Sigmoid colon (tissue), 4 donors: ENCODE data around the gene POLR2A.

Source experiments
- CTCF ChIP-seq, 4 experiments: fragments of 450-650 bp in 3 of 4; fragments of 200-600 bp in 1 of 4; IDR thresholded peaks; one replicate each; pipeline ENCODE4 v1.5.1; 2016 to 2019; ENCODE audit warnings: antibody characterized with exemption in 4 of 4, mild to moderate bottlenecking in 3 of 4, moderate library complexity in 2 of 4
- EP300 ChIP-seq, 4 donors: sonication (generic); formaldehyde crosslinking; IDR thresholded peaks; one replicate each; pipeline ENCODE4 v1.6.1; 2017; ENCODE audit warnings: antibody characterized with exemption in 4 of 4
- POLR2A ChIP-seq, 2 donors: fragments of 450-650 bp; IDR thresholded peaks; one replicate each; pipeline ENCODE4 v1.6.1; 2016; ENCODE audit warnings: antibody characterized with exemption in 2 of 2, mild to moderate bottlenecking in 2 of 2, moderate library complexity in 2 of 2
- POLR2AphosphoS5 ChIP-seq, 4 donors: sonication (generic); formaldehyde crosslinking; IDR thresholded peaks; one replicate each; pipeline ENCODE4 v1.6.1; 2017; ENCODE audit warnings: antibody characterized with exemption in 4 of 4

DNA sequence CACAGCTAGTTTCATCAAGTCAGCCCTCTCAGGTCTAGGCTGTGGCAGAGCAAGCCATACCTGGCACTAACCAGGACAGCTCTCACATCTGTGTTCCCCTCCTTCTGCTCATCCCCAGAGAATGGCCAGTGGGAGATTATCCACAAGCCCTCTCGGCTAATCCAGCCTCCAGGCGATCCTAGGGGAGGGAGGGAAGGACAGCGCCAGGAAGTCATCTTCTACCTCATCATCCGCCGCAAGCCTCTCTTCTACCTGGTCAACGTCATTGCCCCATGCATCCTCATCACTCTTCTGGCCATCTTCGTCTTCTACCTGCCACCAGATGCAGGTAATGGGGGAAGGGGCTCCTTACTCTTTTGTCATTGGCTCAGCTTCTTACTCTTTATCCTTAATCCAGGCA is 35.7 kb upstream of the POLR2A start:
- TF ChIP-seq POLR2A (IDR thresholded peaks at IDR 0.05) (no peak), CTCF (IDR thresholded peaks at IDR 0.05) (no peak), POLR2AphosphoS5 (IDR thresholded peaks at IDR 0.05) (no peak), EP300 (IDR thresholded peaks at IDR 0.05) (no peak)
